ENCODE data around the gene PFN1. TPM values are rescaled to one million over a fixed set of nuclear protein-coding genes. Genes with fewer than 3 reads are reported as not detected.
A peak's percentile ranks its signal among the peaks of the same experiment; 100 is the strongest.

Gene PFN1
- total RNA-seq, 1 experiment from 2014 or later, result 1,480 TPM

DNA sequence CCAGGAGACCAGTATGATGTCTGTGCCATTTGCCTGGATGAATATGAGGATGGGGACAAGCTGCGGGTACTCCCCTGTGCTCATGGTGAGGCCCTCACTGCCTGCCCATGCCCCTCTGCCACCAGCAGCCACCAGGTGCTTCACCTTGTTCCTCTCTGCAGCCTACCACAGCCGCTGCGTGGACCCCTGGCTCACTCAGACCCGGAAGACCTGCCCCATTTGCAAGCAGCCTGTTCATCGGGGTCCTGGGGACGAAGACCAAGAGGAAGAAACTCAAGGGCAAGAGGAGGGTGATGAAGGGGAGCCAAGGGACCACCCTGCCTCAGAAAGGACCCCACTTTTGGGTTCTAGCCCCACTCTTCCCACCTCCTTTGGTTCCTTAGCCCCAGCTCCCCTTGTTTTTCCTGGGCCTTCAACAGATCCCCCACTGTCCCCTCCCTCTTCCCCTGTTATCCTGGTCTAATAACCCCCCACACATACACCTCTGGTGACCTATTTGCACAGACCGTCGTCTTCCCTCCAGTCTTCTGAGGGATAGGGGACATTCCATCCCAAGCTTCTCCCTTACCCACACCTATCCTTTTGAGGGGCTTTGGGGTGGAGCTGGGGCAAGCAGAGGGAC lies 3.7 kb downstream of the PFN1 start:
- H3K4me3 ChIP-seq (ENCODE audit: insufficient read depth, low read depth, low read length), result no peak overlapping the region
- DNase-seq, result peak; percentile 31
- no peaks in the 10 kb centered on the region for H3K27me3 ChIP-seq (ENCODE audit: control insufficient read depth, insufficient read depth, low read length)
- H3K36me3 ChIP-seq (replicated peaks; ENCODE audit: control insufficient read depth, insufficient read depth, low read length), result peaks cover 34% of the 10 kb centered on the region

DNA sequence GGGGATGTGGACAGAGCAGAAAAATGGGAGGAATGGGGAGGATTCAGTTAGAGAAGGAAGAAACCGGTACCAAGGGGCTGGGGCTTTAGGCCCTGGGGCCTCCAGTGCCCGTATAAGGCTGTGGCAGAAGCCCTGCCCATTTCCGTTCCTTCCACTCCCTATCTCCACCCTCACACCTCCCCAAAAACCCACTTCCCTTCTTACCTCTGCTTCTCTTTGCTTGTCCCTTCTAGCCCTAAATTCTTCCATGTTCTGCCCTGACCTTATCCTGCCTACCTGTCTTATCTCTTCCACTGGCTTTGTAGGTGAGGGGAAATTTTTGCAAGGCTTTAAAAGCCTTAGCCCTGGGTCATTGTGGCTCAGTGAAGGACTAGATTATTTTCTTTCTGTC lies 4.2 kb downstream of the PFN1 start:
- Histone ChIP-seq H3K27me3 (ENCODE audit: control insufficient read depth, insufficient read depth, low read length) (no peaks in the 10 kb centered on the region), H3K36me3 (replicated peaks; ENCODE audit: control insufficient read depth, insufficient read depth, low read length) (peaks cover 34% of the 10 kb centered on the region), H3K4me3 (ENCODE audit: insufficient read depth, low read depth, low read length) (no peak overlapping the region)
- DNase-seq, result peak; percentile 51

DNA sequence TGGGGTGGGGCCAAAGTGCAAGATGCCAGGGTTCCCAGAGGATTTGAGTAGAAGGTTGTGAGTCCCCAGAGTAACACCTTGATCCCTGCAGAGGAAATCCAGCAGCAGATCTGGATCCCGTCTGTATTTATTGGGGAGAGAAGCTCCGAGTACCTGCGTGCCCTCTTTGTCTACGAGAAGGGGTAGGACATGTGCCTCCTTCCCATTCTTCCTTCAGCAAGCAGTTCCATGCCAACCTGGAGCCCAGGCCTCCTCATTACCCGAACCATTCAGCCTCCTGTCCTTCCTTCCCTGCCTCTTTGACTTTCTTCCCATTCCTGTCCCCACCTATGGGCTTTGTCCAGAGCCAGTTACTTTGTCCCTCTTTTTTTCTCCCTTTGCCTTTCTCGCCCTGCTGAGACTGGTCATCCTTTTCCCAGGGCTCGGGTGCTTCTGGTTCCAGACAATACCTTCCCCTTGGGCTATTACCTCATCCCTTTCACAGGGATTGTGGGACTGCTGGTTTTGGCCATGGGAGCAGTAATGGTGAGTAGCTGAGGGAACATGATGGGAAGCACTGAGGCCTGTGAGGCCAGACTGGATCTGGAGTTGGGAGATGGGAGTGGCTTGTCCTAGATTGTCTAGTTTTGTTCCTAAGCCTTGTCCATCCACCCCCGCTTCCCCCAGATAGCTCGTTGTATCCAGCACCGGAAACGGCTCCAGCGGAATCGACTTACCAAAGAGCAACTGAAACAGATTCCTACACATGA lies 5.4 kb downstream of the PFN1 start:
- no peak overlapping the region for H3K4me3 ChIP-seq (ENCODE audit: insufficient read depth, low read depth, low read length)
- peaks cover 36% of the 10 kb centered on the region for H3K36me3 ChIP-seq (replicated peaks; ENCODE audit: control insufficient read depth, insufficient read depth, low read length)
- no peak for DNase-seq
- no peaks in the 10 kb centered on the region for H3K27me3 ChIP-seq (ENCODE audit: control insufficient read depth, insufficient read depth, low read length)

- Histone ChIP-seq H3K27me3 (ENCODE audit: control insufficient read depth, insufficient read depth, low read length) (no peaks in the 10 kb centered on the region), H3K4me3 (ENCODE audit: insufficient read depth, low read depth, low read length) (peak overlapping the region; percentile 89; the same call in 1 of the 2 replicates), H3K36me3 (replicated peaks; ENCODE audit: control insufficient read depth, insufficient read depth, low read length) (peaks cover 38% of the 10 kb centered on the region)
- DNase-seq, result no peak
Observed at GRCh38 chr17:4941319-4941610, 7.1 kb downstream of the PFN1 start.

- peak overlapping the region; percentile 89 for H3K4me3 ChIP-seq (ENCODE audit: insufficient read depth, low read depth, low read length)
- H3K36me3 ChIP-seq (replicated peaks; ENCODE audit: control insufficient read depth, insufficient read depth, low read length), result peaks cover 33% of the 10 kb centered on the region
- DNase-seq, result peak; percentile 92
- H3K27me3 ChIP-seq (ENCODE audit: control insufficient read depth, insufficient read depth, low read length), result no peaks in the 10 kb centered on the region
Observed at GRCh38 chr17:4940555-4941318, 7.6 kb downstream of the PFN1 start.

DNA sequence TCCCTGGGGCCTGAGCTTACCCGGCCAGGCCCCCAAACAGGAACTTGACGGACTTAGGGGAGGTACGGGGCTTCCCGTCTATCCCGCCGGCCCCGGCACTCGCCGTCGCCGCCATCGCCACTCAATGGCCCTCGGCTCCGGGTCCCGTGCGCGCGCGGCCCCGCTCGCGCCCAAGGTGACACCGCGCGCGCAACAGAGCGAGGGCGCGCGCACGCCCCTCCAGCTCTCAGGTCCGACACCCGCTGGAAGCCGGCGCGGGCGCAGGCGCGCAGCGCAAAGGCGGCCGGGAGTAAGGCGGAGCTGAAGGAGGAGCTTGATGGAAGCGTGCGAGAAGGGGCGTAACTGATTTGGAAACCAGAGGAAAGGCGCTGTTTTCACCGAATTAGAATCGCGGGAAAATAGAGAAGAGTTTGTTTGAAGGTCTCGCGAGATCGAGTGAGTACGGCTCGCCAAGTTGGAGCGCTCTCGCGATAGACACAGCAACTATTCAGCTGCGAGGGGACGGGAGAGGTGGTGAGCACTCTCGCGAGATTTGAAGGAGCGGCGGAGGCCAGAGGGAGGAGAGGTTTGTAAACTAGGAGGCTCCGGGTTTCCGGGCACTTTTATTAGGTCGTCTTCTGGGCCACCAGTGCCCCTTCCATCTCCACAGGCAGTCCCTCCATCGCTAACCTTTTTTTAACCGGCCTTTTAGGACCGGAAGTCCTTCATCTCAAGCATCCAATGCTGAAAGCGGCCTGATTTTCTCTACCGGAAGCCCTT lies 8.4 kb downstream of the PFN1 start, which contains the start of the genes RNF167 and SLC25A11:
RNF167 (plus strand) TSS at position 473 of the 759 bp plus-strand sequence. CDS start 642 bp downstream, outside the sequence.
SLC25A11 (minus strand) TSS at position 251 of the 759 bp plus-strand sequence; CDS start at position 115, 136 bp downstream.
- H3K27me3 ChIP-seq (ENCODE audit: control insufficient read depth, insufficient read depth, low read length), result no peaks in the 10 kb centered on the region

GRCh38 chr17:4939546-4939795 lies 8.9 kb downstream of the PFN1 start:
- no peak for DNase-seq
- peak overlapping the region; percentile 89 for H3K4me3 ChIP-seq (ENCODE audit: insufficient read depth, low read depth, low read length)
- peaks cover 25% of the 10 kb centered on the region for H3K36me3 ChIP-seq (replicated peaks; ENCODE audit: control insufficient read depth, insufficient read depth, low read length)
- H3K27me3 ChIP-seq (ENCODE audit: control insufficient read depth, insufficient read depth, low read length), result no peaks in the 10 kb centered on the region

More for the DNA sequence above, 8.4 kb downstream of the PFN1 start, which contains the start of the genes RNF167 and SLC25A11:
- H3K36me3 ChIP-seq (replicated peaks; ENCODE audit: control insufficient read depth, insufficient read depth, low read length), result peaks cover 28% of the 10 kb centered on the region
- peak; percentile 99 for DNase-seq
- peak within 1 kb of the TSS; percentile 89 for H3K4me3 ChIP-seq (ENCODE audit: insufficient read depth, low read depth, low read length)

DNA sequence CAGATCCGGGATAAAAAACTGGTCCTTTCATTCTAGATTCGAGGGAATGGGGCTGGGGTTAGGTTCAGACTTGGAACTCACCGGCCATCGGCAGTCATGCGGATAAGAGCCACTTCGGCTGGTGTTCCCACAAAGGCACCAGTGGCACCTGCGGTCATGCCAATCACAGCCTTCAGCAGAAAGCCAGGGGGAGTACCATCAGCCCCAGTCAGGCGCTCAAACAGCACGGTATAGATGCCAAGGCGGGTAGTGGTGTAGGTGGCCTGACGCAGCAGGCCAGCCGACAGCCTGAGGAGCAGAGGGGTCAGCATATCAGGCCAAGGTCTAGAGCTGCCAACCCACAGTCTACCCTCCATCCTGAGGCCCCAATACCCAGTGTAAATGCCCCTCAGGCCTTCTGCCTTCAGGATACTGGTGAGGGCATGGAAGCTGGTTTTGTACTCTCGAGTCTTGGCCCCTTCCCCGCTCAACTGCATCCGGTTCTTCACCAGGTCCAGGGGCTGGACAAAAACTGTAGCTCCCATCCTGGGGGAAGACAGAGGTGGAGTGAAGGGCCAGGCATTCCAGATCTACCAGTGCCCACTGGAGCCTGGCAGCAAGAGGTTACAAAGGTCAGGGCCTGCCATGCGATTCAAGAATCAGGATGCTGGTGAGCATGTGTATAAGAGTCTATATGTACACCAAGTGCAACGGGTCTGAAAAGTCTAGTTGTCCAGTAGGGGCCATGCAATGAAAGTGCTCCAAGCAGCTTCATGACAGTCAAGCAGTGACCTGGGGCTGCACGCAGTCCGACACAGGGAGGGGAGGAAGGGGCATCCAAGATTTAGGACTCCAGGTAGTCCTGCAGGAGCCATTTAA lies 9.4 kb downstream of the PFN1 start:
- peak overlapping the region; percentile 89 for H3K4me3 ChIP-seq (ENCODE audit: insufficient read depth, low read depth, low read length)
- peak; percentile 37 for DNase-seq
- H3K27me3 ChIP-seq (ENCODE audit: control insufficient read depth, insufficient read depth, low read length), result no peaks in the 10 kb centered on the region
- peaks cover 25% of the 10 kb centered on the region for H3K36me3 ChIP-seq (replicated peaks; ENCODE audit: control insufficient read depth, insufficient read depth, low read length)

- no peaks in the 10 kb centered on the region for H3K27me3 ChIP-seq (ENCODE audit: control insufficient read depth, insufficient read depth, low read length)
- no peak overlapping the region for H3K4me3 ChIP-seq (ENCODE audit: insufficient read depth, low read depth, low read length)
- peak; percentile 36 for DNase-seq
- peaks cover 21% of the 10 kb centered on the region for H3K36me3 ChIP-seq (replicated peaks; ENCODE audit: control insufficient read depth, insufficient read depth, low read length)
Observed at GRCh38 chr17:4938069-4938491, 10.2 kb downstream of the PFN1 start.

GRCh38 chr17:4937553-4937952 lies 10.8 kb downstream of the PFN1 start:
- H3K4me3 ChIP-seq (ENCODE audit: insufficient read depth, low read depth, low read length), result no peak overlapping the region
- H3K27me3 ChIP-seq (ENCODE audit: control insufficient read depth, insufficient read depth, low read length), result no peaks in the 10 kb centered on the region
- DNase-seq, result no peak
- H3K36me3 ChIP-seq (replicated peaks; ENCODE audit: control insufficient read depth, insufficient read depth, low read length), result peaks cover 16% of the 10 kb centered on the region

DNA sequence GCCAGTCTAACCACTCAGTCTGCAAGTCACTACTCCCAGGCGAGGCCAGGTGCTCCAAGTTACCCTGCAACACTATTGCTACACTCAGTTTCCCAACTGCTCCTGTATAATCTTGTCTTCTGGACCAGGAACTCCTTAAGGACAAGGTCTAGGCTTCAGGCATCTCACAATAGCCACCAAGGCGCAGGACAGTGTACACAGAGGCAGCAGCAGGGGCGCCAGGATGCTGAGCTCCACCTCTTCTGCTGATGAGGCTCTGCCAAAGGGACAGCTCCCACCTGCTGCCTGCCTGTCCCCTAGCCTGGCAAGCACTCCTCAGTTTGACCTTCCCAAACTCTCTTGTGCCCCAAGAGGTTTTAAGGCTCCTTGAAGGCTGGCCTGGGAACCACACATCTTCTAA lies 11.9 kb downstream of the PFN1 start:
- peaks cover 10% of the 10 kb centered on the region for H3K36me3 ChIP-seq (replicated peaks; ENCODE audit: control insufficient read depth, insufficient read depth, low read length)
- DNase-seq, result peak; percentile 13
- no peak overlapping the region for H3K4me3 ChIP-seq (ENCODE audit: insufficient read depth, low read depth, low read length)
- H3K27me3 ChIP-seq (ENCODE audit: control insufficient read depth, insufficient read depth, low read length), result no peaks in the 10 kb centered on the region

DNA sequence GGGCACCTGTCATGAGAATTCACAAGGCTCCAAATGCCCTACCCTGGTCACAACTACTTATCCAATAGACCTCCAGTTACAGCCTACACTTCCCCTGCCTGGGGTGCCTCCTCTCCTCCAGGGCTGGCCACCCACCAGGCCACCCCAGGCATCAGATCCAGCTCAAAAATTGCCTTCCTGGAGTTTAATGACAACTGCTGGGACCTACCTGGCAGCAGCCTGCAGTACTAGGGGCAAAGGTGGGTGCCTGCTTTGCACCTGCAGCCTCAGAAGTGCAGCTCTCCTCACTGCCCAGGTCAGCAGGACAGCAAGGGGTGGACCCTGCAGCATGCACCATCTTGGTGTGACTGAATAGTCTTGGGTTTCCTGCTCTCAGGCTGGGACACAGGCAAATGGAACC lies 12.7 kb downstream of the PFN1 start:
- no peaks in the 10 kb centered on the region for H3K27me3 ChIP-seq (ENCODE audit: control insufficient read depth, insufficient read depth, low read length)
- no peak overlapping the region for H3K4me3 ChIP-seq (ENCODE audit: insufficient read depth, low read depth, low read length)
- peaks cover 10% of the 10 kb centered on the region for H3K36me3 ChIP-seq (replicated peaks; ENCODE audit: control insufficient read depth, insufficient read depth, low read length)
- DNase-seq, result no peak

GRCh38 chr17:4934173-4934979 lies 14.0 kb downstream of the PFN1 start:
- no peaks in the 10 kb centered on the region for H3K27me3 ChIP-seq (ENCODE audit: control insufficient read depth, insufficient read depth, low read length)
- no peak overlapping the region for H3K4me3 ChIP-seq (ENCODE audit: insufficient read depth, low read depth, low read length)
- peak; percentile 84 for DNase-seq
- peaks cover 10% of the 10 kb centered on the region for H3K36me3 ChIP-seq (replicated peaks; ENCODE audit: control insufficient read depth, insufficient read depth, low read length)

All from H7 (cell line).